GM06990 (cell line): Measurements from ENCODE around the gene PAPOLA.
"Not testable (repeated sequence)": the region's sequence is repeated elsewhere in the genome, so short reads cannot be mapped to it uniquely, and the experiment has no call there.

Source experiments
- DNase-seq: peaks from one replicate; pipeline ENCODE4 v3.0.0-alpha.2; 2011; ENCODE audit not compliant: insufficient read length; ENCODE audit errors: extremely low read depth
- H3K27me3 ChIP-seq: replicated peaks from 2 replicates; pipeline ENCODE4 v1.6.0; 2011; ENCODE audit warnings: low read length; ENCODE audit not compliant: control insufficient read depth, insufficient read depth
- H3K36me3 ChIP-seq: 2 replicates; pipeline ENCODE4 v1.5.1; 2011; ENCODE audit warnings: low read length; ENCODE audit not compliant: control insufficient read depth, insufficient read depth
- H3K4me3 ChIP-seq: replicated peaks from 2 replicates; pipeline ENCODE4 v1.5.1; 2011; ENCODE audit warnings: low read depth, mild to moderate bottlenecking, control low read depth, low read length
- CTCF ChIP-seq: IDR thresholded peaks from 2 replicates; pipeline ENCODE4 v1.5.1; 2011; ENCODE audit warnings: low read length, control low read depth, mild to moderate bottlenecking, inconsistent platforms; ENCODE audit not compliant: insufficient read depth, poor library complexity, severe bottlenecking

PAPOLA gene

DNA sequence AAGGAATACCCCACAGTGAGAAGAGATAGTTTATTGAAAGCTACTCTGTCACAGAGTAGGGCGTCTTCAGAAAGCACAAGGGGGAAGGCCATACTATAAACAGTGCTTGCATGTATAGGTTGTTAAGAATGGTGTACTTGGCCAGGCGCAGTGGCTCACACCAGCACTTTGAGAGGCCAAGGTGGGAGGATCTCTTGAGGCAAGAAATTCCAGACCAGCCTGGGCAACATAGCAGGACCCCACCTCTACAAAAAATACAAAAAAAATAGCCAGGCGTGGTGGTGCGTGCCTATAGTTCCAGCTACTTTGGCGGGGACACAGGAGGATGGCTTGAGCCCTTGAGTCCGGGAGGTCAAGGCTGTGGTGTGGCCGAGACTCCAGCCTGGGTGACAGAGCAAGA is 38.0 kb upstream of the PAPOLA start:
- H3K4me3 ChIP-seq, result no peak overlapping the region
- no peaks in the 10 kb centered on the region for H3K36me3 ChIP-seq
- no peak for TF ChIP-seq CTCF
- no peak for DNase-seq
- no peaks in the 10 kb centered on the region for H3K27me3 ChIP-seq

DNA sequence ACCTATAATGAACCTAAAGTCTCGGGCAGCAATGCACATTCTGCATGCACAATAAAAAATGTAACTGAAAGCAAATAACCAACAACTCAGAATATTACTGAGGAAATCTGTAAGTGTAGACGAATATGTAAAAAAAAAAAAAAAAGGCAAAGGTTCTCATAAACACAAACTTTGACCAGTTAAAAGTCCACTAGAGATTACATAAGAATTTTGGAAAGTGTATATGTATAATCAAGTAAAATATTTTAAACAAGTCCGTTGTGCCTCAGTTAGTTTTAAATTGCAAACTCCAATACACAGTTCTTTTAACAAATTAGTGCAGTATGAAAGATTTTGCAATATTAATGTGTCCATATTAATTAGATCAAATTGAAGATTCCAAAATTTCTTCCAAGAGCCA is 35.3 kb upstream of the PAPOLA start:
- no peak for TF ChIP-seq CTCF
- no peaks in the 10 kb centered on the region for H3K27me3 ChIP-seq
- no peaks in the 10 kb centered on the region for H3K36me3 ChIP-seq
- no peak for DNase-seq
- H3K4me3 ChIP-seq, result no peak overlapping the region

DNA sequence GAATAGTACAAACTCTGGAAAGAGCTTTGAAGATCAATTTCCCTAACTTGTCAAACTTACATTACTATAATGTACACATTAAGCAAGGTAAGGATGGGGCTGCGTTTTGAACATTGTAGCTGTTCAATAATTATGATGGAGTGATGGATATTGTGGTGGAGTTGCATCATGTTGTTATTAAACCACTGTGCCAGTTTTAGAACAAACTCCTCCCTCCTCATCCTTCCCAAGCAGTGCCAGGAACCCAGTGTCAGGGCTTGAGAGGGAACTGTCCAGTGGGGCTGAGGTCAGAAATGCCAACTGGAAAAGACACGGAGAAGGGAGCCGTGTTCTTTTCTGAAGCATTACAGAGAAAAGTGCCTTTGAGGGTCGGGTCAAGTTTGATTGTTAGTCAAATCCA is 31.9 kb upstream of the PAPOLA start:
- Histone ChIP-seq H3K27me3 (no peaks in the 10 kb centered on the region), H3K36me3 (no peaks in the 10 kb centered on the region), H3K4me3 (no peak overlapping the region)
- no peak for DNase-seq
- no peak for TF ChIP-seq CTCF

DNA sequence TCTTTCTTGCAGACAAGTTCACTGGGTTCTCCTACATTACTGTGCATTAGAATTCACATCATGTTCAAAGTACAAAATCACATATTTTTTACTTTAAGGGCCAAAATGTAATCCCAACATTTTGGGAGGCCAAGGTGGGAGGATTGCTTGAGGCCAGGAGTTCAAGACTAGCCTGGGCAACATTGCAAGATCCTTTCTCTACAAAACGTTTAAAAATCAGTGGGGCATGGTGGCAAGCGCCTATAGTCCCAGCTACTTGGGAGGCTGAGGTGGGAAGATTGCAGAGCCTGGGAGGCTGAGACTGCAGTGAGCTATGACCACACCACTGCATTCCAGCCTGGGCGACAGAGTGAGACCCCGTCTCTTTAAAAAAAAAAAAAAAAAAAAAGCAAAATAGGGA is 31.2 kb upstream of the PAPOLA start:
- not testable (repeated sequence) for H3K27me3 ChIP-seq, H3K36me3 ChIP-seq, H3K4me3 ChIP-seq, DNase-seq

DNA sequence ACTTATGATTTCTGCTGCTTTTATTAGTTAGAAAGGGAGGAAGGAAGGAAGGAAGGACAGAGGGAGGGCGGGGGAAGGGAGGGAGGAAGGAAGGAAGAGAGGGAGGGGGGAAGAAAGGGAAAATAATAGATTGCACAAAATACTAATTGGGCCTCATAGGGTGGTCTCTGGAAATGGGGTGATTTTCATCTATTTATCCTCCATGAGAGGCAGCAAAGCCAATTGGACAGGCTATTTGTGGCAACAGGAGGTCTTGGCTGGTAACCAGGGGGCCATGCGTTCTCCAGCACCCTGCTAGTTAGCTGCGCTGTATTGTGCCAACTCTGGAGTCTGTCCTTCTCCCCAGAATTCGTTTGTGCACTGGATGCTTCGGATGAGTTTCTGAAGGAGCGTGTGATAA is 24.1 kb upstream of the PAPOLA start:
- no peak for TF ChIP-seq CTCF
- no peak for DNase-seq
- Histone ChIP-seq H3K27me3 (no peaks in the 10 kb centered on the region; the same call in 1 of the 2 replicates), H3K36me3 (no peaks in the 10 kb centered on the region), H3K4me3 (no peak overlapping the region)

- no peak for DNase-seq
- TF ChIP-seq CTCF, result no peak
Observed at GRCh38 chr14:96479435-96480146, 22.6 kb upstream of the PAPOLA start.

More at GRCh38 chr14:96479435-96480146, 22.6 kb upstream of the PAPOLA start:
- no peaks in the 10 kb centered on the region for H3K36me3 ChIP-seq
- no peaks in the 10 kb centered on the region; the same call in 1 of the 2 replicates for H3K27me3 ChIP-seq
- H3K4me3 ChIP-seq, result no peak overlapping the region
